NCI-H128 (cell line): Measurements from ENCODE around the gene NECAB3.

ENCODE experiments used
- DNase-seq: peaks from one replicate; lab custom pipeline; 2025; ENCODE audit not compliant: unreplicated experiment; lab: John Stamatoyannopoulos, UW

NECAB3 gene

DNA sequence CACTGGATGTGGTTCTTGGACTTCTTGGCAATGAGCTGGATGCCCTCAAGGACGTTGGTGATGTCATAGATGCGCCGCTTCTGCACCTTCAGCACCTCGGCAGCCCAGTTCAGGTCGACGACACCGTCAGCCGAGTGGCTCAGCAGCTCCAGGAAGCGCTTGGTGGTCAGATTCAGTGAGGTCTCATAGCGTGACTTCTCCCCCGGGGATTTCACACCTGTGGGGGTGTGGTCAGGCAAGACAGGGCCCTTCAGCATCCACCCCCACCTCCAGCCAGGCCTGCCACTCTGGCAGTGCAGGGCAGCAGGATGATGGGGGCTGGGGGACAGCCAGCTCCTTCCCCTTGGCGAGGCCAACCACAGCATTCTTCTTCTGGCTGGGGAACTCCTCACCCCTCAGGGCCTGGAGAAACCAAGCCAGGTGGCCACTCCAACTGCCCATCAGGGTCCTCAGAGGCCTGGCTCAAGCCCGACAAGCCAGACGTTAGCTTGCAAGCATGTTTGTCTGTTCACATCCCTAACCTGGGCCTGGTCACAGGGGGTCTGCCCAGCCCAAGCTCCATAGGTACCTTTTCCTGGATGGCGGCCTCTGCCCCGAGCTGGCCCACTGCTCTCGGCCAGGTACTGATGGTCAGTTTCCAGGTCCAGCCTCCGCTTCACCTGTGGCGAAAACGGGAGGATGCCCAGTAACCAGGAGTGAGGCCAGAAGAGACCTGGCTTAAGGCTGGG, 5.7 kb upstream of the NECAB3 start:
- DNase-seq = no peak

GRCh38 chr20:33677991-33678702, 3.9 kb upstream of the NECAB3 start:
- DNase-seq = no peak

DNA sequence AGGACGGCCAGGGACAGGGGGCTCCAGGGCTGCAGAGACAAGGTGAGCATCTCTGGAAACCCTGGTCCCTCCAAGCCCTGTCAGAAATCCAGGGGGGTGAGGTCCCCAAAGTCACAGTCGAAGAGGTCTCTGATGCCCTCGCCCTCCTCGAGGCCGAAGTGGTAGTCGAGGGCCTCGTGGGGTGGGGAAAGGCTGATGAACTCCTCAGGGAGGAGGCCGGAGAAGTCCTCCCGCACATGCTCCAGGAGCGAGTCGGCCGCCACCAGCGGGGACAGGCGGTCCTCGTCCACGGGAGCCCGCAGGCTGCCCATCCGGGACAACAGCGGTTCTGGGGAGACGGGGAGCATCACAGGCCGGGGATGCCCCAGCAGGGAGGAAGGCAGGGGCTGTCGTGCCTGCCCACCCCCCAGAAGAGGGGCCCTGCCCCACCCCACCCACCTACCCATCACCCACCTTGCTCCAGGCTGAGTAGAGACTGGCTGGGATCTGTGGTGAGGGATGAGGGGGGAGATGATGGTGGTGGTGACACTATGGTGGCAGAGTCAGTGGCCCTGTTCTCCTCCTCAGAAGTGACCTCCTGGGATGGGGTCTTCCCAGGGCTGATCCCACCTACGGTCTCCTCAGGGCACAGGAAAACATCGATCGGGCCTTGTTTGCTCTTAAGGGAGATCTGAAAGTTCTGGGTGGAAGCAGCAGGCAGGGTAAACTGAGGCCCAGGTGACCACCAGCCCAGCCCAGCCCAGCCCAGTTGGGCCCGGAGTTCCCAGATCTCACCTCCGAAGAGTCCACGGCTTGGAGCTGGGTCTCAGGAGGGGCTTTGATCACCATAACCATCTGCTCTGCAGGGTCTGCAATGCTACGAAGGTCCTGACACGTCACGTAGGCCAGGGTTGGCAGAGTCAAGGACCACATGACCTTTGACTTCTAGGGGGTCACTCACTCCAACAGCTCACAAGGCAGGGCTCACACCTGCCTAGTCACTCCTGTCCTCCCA, 2.7 kb upstream of the NECAB3 start:
- DNase-seq = no peak

DNA sequence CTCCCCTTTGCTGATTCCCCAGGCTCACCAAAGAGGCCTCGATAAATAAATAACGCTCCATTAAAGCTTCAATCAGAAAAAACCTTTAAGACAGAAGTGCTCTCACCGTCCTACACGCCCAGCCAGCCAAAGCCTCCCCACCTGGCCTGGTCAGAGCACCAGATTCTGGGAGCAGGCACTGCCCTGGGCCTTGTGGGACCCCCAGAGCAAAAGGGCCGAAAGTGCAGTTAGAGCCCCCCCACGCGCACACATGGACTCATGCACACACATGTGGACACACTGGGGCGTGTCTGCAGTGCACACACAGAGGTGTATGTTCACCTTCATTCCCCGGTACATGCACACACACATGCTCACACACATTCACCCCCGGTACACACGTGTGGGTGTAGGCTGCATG, 1.9 kb upstream of the NECAB3 start:
- DNase-seq = no peak

- no peak for DNase-seq
Measured at GRCh38 chr20:33675136-33675959, 1.1 kb upstream of the NECAB3 start.

- DNase-seq = no peak
Measured at GRCh38 chr20:33673410-33674293, 576 bp downstream of the NECAB3 start.

- DNase-seq = no peak
Measured at GRCh38 chr20:33673114-33673409, 1.2 kb downstream of the NECAB3 start.

GRCh38 chr20:33672426-33673113, 1.7 kb downstream of the NECAB3 start:
- no peak for DNase-seq

DNA sequence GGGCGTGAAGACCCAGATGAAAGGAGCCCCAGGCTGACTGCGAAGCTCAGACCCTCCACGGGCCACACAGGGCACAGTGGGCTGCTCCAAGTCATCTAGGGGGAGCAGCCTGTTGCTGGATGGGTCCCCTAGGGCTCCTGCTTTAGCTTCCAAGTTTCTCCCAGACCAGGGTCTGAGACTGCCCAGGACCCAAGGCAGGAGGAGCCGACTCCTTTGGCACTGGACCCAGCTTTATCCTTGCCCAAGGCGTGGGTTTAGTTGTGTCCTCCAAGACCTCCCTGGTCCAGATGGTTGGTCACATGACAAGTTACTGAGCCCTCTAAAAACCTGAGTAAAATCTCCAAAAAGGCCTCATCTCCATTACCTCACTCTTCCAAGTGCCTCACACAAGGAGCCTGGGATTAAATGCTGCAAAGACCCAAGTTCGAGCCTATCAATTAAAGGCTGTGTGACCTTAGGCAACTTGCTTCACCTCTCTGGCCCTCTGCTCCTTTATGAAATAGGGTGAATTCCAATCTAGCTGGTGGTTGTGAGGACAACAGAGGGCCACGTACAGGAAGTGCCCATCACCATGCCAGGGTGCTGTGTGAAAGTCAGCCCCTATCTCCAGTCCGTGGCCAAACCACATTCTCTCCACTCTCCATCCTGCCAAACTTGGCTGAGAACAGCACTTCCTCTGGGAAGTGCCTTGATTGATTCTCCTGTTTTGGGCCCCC, 2.5 kb downstream of the NECAB3 start:
- DNase-seq = no peak

GRCh38 chr20:33670715-33671499, 3.3 kb downstream of the NECAB3 start:
- DNase-seq = no peak

DNA sequence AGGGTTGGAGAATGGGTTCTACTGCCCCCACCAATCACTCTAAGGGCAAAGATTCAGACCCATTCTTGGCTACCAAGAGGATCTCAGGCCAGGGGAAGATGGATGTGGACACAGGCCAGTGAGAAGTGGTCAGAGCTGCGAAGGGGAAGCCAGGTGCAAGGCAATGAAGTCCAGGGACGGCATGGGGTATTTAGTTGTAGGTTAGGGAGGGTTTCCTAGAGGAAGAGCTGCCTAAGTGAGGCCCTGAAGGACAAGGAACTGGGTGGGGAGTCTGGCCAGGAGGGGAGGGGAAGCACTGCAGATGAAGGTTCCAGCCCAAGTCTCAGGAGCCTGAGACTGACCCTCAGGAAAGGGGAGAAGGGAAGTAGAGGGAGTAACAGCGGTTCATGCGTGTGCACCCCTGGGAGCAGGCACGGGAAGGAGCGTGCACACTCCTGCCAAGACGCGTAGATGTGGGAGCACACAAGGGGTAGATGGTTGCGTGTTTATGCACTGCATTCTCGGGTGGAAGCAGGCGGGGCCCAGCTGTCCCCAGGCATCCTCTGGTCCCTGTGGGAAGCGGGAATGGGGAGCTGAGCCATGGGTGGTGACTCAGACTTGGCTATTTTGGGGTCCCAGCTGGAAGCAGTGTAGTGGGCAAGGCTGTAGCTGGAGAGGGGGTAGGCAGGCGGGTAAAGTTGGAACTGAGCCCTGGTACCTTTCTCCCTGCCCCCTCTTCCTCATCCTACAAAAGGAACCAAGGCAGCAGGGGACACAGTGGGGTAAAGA, 4.2 kb downstream of the NECAB3 start:
- DNase-seq = no peak

- no peak for DNase-seq
Measured at GRCh38 chr20:33669224-33669623, 5.0 kb downstream of the NECAB3 start.

DNA sequence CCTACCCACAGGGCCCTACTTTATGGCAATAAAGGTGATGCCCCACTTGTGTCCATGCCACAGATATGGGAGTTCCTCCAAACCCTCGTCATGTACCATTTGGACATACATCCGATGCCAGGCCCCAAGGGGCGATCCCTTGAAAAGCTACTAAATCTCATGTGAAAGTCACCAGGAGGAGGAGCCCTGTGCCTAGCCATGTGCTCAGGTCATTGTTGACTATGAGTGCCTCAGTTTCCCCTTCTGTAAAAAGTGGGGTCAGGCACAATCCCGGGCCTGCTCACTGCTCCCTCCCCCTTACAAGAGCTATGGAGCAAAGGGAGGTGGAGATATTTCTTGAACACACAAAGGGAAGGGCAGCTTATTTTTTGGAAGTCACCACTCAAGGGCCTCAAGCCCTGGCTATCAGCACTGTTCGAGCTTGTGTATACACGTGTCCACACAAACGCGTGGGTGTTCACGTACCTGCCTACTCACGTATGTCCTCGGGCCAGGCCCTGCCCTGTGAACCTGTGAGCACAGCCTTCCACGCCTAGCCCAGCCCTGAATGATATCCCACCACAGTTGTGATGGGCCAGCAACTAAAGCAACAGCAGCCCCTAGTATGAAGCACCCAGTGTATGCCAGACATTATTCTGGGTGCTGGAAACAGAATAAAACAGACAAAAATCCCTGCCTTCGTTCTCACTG, 5.6 kb downstream of the NECAB3 start:
- DNase-seq = no peak

DNA sequence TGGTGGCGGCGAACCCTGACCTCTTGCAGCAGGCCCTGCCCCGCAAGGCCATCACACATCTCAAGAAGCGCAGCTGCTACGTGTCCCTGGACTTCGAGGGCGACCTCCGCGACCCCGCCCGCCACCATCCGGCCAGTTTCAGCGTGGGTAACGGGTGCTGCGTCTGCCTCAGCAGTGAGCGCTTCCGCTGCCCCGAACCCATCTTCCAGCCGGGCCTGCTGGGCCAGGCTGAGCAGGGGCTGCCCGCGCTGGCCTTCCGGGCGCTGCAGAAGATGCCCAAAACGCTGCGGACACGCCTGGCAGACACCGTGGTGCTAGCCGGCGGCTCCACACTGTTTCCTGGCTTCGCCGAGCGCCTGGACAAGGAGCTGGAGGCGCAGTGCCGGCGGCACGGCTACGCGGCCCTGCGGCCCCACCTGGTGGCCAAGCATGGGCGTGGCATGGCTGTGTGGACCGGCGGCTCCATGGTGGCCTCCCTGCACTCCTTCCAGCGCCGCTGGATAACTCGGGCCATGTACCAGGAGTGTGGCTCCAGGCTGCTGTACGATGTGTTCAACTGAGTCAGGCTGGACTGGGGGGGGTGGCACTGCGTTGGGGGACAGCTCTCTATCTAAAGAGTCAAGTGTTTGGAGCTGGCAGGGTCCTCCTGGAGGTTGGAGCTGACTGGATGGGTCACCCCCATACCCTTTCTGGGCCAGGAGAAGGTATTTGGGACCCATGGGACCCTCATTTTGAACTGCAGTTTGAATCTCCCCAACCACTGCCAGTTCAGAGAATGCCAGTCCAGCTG, 6.4 kb downstream of the NECAB3 start:
- peak; percentile 28 for DNase-seq

DNA sequence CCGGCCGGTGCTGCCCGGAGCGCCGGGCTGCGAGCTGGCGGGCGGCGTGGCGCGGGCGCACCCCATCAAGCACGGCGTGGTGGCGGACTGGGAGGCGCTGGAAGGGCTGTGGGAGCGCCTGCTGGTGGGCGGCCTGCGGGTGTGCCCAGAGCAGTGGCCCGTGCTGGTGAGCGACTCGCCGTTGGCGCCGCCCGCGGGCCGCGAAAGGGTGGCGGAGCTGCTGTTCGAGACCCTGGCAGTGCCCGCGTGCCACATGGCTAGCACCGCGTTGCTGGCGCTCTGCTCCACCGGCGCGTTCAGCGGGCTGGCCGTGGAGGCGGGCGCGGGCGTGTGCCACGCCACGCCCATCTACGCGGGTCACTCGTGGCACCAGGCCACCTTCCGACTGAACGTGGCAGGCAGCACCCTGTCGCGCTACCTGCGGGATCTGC, 7.0 kb downstream of the NECAB3 start:
- no peak for DNase-seq
